Skeletal muscle satellite cell (primary cell): Measurements from ENCODE around the gene COBL.

Experiments
- H3K27me3 ChIP-seq: 2 replicates; pipeline ENCODE4 v1.7.0; 2013; ENCODE audit warnings: low read length; ENCODE audit not compliant: control insufficient read depth, insufficient read depth
- H3K36me3 ChIP-seq: 2 replicates; pipeline ENCODE4 v1.7.0; 2013; ENCODE audit warnings: mild to moderate bottlenecking, control low read depth, low read length; ENCODE audit not compliant: insufficient read depth
- H3K4me1 ChIP-seq: 2 replicates; pipeline ENCODE4 v1.7.0; 2013; ENCODE audit warnings: low read length; ENCODE audit not compliant: control insufficient read depth, insufficient read depth
- H3K4me2 ChIP-seq: 2 replicates; pipeline ENCODE4 v1.7.0; 2013; ENCODE audit warnings: mild to moderate bottlenecking, low read length
- H3K4me3 ChIP-seq: 2 replicates; pipeline ENCODE4 v1.7.0; 2013; ENCODE audit warnings: low read length
- H3K9ac ChIP-seq: 2 replicates; pipeline ENCODE4 v1.7.0; 2013; ENCODE audit warnings: mild to moderate bottlenecking, low read depth, low read length, moderate library complexity
- H3K9me3 ChIP-seq: replicated peaks from 2 replicates; pipeline ENCODE4 v1.7.0; 2013; ENCODE audit warnings: mild to moderate bottlenecking, control low read depth, low read length

The COBL gene

DNA sequence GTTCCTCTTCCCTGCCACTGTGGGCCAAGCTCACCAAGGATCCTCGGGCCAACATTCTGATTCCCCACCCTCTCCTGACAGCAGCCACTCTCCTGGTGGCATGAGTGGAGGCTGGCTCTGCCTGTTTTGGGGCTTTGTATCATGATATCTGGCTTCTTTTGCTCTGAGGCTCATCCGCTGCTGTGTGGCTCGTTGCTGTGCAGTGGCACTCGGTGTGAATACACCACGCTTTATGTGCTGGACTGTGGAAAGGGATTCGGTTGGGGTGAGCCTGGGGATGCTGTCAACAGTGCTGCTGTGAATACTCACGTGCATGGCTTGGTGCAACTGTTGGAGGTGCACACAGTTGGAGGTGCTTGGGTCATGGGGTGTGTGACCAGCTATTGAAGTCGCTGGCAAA lies 208.5 kb downstream of the COBL start:
- H3K4me2 ChIP-seq, result no peak overlapping the region
- H3K9ac ChIP-seq, result no peak overlapping the region
- no peak overlapping the region for H3K4me3 ChIP-seq
- no peaks in the 10 kb centered on the region for H3K36me3 ChIP-seq
- H3K4me1 ChIP-seq, result peaks cover 7% of the 10 kb centered on the region
- H3K27me3 ChIP-seq, result no peaks in the 10 kb centered on the region
- H3K9me3 ChIP-seq, result no peaks in the 10 kb centered on the region

- H3K36me3 ChIP-seq, result no peaks in the 10 kb centered on the region
- H3K27me3 ChIP-seq, result no peaks in the 10 kb centered on the region
- H3K9me3 ChIP-seq, result no peaks in the 10 kb centered on the region
- H3K4me2 ChIP-seq, result no peak overlapping the region
- H3K9ac ChIP-seq, result no peak overlapping the region
- no peak overlapping the region for H3K4me3 ChIP-seq
- peaks cover 19% of the 10 kb centered on the region for H3K4me1 ChIP-seq
These were observed 212.3 kb downstream of the COBL start for GRCh38 chr7:51104278-51104677.

GRCh38 chr7:51103718-51104117 lies 212.9 kb downstream of the COBL start:
- Histone ChIP-seq H3K27me3 (no peaks in the 10 kb centered on the region), H3K9ac (peak overlapping the region; percentile 0), H3K4me1 (peaks cover 19% of the 10 kb centered on the region), H3K4me2 (no peak overlapping the region), H3K9me3 (no peaks in the 10 kb centered on the region), H3K36me3 (no peaks in the 10 kb centered on the region), H3K4me3 (no peak overlapping the region)

- Histone ChIP-seq H3K4me2 (peak overlapping the region; percentile 57), H3K4me1 (peaks cover 19% of the 10 kb centered on the region), H3K4me3 (peak overlapping the region; percentile 10), H3K9me3 (peaks cover 5% of the 10 kb centered on the region), H3K36me3 (no peaks in the 10 kb centered on the region), H3K27me3 (no peaks in the 10 kb centered on the region), H3K9ac (peak overlapping the region; percentile 43)
These were observed 213.8 kb downstream of the COBL start for GRCh38 chr7:51102828-51103227.

- H3K9me3 ChIP-seq, result peaks cover 5% of the 10 kb centered on the region
- peaks cover 19% of the 10 kb centered on the region for H3K4me1 ChIP-seq
- H3K9ac ChIP-seq, result no peak overlapping the region
- H3K4me2 ChIP-seq, result no peak overlapping the region
- no peaks in the 10 kb centered on the region for H3K36me3 ChIP-seq
- H3K4me3 ChIP-seq, result no peak overlapping the region
- no peaks in the 10 kb centered on the region for H3K27me3 ChIP-seq
These were observed 215.4 kb downstream of the COBL start for GRCh38 chr7:51101111-51101757.

- H3K9me3 ChIP-seq, result no peaks in the 10 kb centered on the region
- no peak overlapping the region for H3K9ac ChIP-seq
- H3K27me3 ChIP-seq, result peaks cover 4% of the 10 kb centered on the region
- no peaks in the 10 kb centered on the region for H3K36me3 ChIP-seq
- H3K4me1 ChIP-seq, result no peaks in the 10 kb centered on the region
- H3K4me3 ChIP-seq, result no peak overlapping the region
- no peak overlapping the region for H3K4me2 ChIP-seq
These were observed 226.2 kb downstream of the COBL start for GRCh38 chr7:51090411-51090810.

GRCh38 chr7:51085034-51085692 lies 231.4 kb downstream of the COBL start:
- Histone ChIP-seq H3K4me2 (no peak overlapping the region), H3K4me3 (no peak overlapping the region), H3K9ac (no peak overlapping the region), H3K4me1 (no peaks in the 10 kb centered on the region), H3K27me3 (peaks cover 53% of the 10 kb centered on the region), H3K9me3 (no peaks in the 10 kb centered on the region), H3K36me3 (no peaks in the 10 kb centered on the region)

GRCh38 chr7:51084121-51084520 lies 232.5 kb downstream of the COBL start:
- H3K4me2 ChIP-seq, result no peak overlapping the region
- no peaks in the 10 kb centered on the region for H3K36me3 ChIP-seq
- no peaks in the 10 kb centered on the region for H3K4me1 ChIP-seq
- H3K27me3 ChIP-seq, result peaks cover 62% of the 10 kb centered on the region
- no peak overlapping the region for H3K4me3 ChIP-seq
- H3K9ac ChIP-seq, result no peak overlapping the region
- H3K9me3 ChIP-seq, result no peaks in the 10 kb centered on the region

GRCh38 chr7:51082940-51083533 lies 233.6 kb downstream of the COBL start:
- no peak overlapping the region for H3K9ac ChIP-seq
- no peak overlapping the region for H3K4me3 ChIP-seq
- no peak overlapping the region for H3K4me2 ChIP-seq
- no peaks in the 10 kb centered on the region for H3K36me3 ChIP-seq
- H3K27me3 ChIP-seq, result peaks cover 68% of the 10 kb centered on the region
- H3K4me1 ChIP-seq, result no peaks in the 10 kb centered on the region
- H3K9me3 ChIP-seq, result no peaks in the 10 kb centered on the region

DNA sequence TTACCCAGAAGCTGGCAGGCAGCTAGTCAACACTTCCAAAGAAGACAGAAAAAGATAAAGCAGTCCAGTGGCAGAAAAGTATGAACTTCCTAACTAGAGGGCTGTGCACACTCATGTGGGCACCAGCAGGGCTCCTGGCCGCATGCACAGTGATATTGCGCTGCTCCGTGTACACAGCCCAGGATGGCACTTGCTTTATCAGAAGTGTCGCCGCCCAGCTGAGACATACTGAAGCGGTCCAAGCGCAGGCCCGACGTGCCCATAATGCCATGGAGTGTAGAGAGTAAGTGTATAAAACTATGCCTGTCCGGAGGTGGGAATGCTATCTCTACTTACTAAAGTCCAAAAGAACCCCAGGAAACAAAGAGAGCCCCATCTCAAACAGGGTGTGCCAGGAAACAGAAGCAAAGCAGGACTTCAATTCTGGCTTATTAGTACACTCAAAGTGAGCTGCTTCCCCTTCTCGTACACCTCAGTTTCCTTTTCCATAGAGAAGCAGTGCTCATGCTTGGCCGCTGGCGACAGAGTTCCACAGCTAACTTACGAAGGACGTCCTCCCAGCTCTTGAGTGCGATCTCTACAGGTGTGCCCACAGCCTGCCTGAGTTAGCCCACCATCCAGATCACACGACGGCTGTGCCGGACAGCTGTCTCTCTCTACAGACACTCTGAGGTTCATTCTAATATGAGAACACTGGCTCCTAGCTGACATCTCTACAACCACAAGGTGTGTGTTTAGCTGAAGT lies 234.3 kb downstream of the COBL start:
- Histone ChIP-seq H3K4me1 (no peaks in the 10 kb centered on the region), H3K4me3 (no peak overlapping the region), H3K27me3 (peaks cover 68% of the 10 kb centered on the region), H3K9me3 (no peaks in the 10 kb centered on the region), H3K4me2 (no peak overlapping the region), H3K36me3 (no peaks in the 10 kb centered on the region), H3K9ac (no peak overlapping the region)

DNA sequence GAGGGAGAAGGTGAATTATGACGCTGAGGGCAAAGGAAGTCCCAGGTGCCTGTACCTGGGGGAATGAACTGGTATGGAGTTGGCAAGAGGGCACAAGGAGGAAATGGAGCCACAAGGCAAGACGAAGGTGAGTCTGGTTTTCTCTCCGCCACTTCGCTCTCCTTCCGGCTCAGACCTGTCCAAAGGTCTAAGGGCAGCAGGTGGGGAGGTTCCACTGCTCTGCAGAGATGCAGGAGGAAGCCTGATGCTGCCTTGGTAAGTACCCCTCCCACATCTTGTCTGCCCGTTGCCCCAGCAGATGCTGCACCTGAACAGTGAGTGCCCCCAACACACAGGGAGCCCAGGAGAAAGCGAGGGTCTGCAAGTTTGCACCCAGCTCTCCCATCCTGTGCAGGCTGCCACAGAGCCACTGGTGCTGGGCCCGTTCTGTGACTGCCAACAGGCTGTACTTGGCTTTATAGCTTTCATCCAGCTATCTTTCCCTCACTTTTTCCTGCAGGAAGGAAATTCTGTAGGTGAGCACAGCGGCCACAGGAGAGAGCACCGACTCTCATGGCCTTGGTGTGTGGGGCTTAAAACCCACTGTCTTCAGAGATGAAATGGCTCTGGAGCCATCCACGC lies 235.2 kb downstream of the COBL start:
- H3K4me2 ChIP-seq, result no peak overlapping the region
- H3K36me3 ChIP-seq, result no peaks in the 10 kb centered on the region
- H3K9me3 ChIP-seq, result no peaks in the 10 kb centered on the region
- peaks cover 68% of the 10 kb centered on the region for H3K27me3 ChIP-seq
- no peak overlapping the region for H3K9ac ChIP-seq
- H3K4me1 ChIP-seq, result no peaks in the 10 kb centered on the region
- no peak overlapping the region for H3K4me3 ChIP-seq
